ENCODE results near the gene TSPYL1. TPM values are rescaled to one million over a fixed set of nuclear protein-coding genes. Genes with fewer than 3 reads are reported as not detected.

TSPYL1 gene
- total RNA-seq, 1 donor from 2014 or later = 90.2 TPM

DNA sequence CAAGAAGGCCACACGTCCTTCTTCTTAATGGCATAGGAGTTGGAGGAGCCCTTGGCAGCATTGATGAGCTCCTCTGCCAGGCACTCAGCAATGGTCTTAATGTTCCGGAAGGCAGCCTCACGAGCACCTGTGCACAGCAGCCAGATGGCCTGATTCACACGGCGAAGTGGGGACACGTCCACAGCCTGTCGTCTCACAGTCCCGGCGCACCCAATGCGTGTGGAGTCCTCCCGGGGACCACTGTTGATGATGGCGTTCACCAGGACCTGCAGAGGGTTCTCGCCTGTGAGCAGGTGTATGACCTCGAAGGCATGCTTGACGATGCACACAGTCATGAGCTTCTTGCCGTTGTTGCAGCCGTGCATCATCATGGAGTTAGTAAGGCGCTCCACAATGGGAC lies 21.2 kb downstream of the TSPYL1 start:
- Mint-ChIP-seq H3K36me3 (peaks cover 37% of the 10 kb centered on the region), H3K4me3 (no peak overlapping the region), H3K4me1 (ENCODE audit: unreplicated experiment) (no peaks in the 10 kb centered on the region), H3K9me3 (peaks cover 8% of the 10 kb centered on the region), H3K27ac (no peak overlapping the region), H3K27me3 (no peaks in the 10 kb centered on the region)
- DNase-seq (ENCODE audit: extremely low spot score, unreplicated experiment) = no peak
- no peak for TF ChIP-seq CTCF (conservative IDR thresholded peaks at IDR 0.05)

GRCh38 chr6:116256694-116257093 lies 23.0 kb downstream of the TSPYL1 start:
- no peak overlapping the region for H3K4me3 Mint-ChIP-seq
- peaks cover 28% of the 10 kb centered on the region for H3K36me3 Mint-ChIP-seq
- H3K27me3 Mint-ChIP-seq = no peaks in the 10 kb centered on the region
- H3K9me3 Mint-ChIP-seq = no peaks in the 10 kb centered on the region
- H3K27ac Mint-ChIP-seq = no peak overlapping the region
- peaks cover 8% of the 10 kb centered on the region for H3K4me1 Mint-ChIP-seq (ENCODE audit: unreplicated experiment)
- no peak for TF ChIP-seq CTCF (conservative IDR thresholded peaks at IDR 0.05)
- DNase-seq (ENCODE audit: extremely low spot score, unreplicated experiment) = no peak

- no peak for DNase-seq (ENCODE audit: extremely low spot score, unreplicated experiment)
- TF ChIP-seq CTCF (conservative IDR thresholded peaks at IDR 0.05) = no peak
- Mint-ChIP-seq H3K9me3 (no peaks in the 10 kb centered on the region), H3K4me3 (no peak overlapping the region), H3K36me3 (peaks cover 29% of the 10 kb centered on the region), H3K27me3 (no peaks in the 10 kb centered on the region), H3K27ac (no peak overlapping the region), H3K4me1 (ENCODE audit: unreplicated experiment) (peaks cover 20% of the 10 kb centered on the region)
These were observed 24.4 kb downstream of the TSPYL1 start for GRCh38 chr6:116255246-116255800.

GRCh38 chr6:116254297-116255056 lies 25.3 kb downstream of the TSPYL1 start:
- DNase-seq (ENCODE audit: extremely low spot score, unreplicated experiment) = no peak
- no peak overlapping the region for H3K4me3 Mint-ChIP-seq
- H3K27me3 Mint-ChIP-seq = no peaks in the 10 kb centered on the region
- no peaks in the 10 kb centered on the region for H3K9me3 Mint-ChIP-seq
- H3K36me3 Mint-ChIP-seq = peaks cover 26% of the 10 kb centered on the region
- no peak for TF ChIP-seq CTCF (conservative IDR thresholded peaks at IDR 0.05)
- H3K4me1 Mint-ChIP-seq (ENCODE audit: unreplicated experiment) = peaks cover 25% of the 10 kb centered on the region
- H3K27ac Mint-ChIP-seq = no peak overlapping the region

DNA sequence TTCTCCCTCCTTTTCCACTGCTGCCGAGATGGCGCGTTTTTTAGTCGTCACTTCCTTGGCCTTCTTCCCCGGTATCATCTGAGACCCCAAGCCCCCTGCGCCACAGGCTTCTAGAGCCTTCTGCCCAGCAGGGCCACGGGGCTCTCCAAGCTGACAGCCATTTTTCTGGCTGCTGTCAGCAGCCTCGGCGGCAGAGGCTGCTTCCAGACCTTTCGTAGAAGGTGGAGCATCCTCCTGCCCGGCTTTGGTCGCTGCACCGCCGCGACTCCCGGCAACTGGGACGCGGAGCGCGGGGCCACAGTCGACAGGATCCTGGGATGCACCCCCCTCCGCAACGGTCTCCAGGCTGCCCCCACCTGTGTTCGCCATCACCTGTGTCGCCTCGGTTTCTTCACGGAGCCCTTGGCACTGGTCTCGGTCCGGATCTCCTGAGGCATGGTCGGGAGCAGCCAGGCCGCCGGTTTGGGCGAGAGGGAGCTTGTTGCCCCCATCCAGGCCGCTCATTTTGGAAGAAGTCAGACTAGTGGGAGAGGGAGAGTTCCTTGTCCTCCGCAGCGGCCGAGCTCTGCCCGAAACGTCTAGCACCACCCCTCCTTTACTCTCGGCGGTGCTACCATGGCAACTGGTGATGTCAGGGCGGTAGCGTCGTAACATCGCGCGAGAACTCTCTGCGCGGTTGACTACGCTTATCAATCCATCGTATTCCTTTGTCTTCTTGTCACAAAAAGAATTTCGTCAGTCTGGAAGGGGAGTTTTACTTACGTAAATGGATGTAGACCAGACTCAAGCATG lies 26.0 kb downstream of the TSPYL1 start, which contains the start of gene TSPYL4:
Gene TSPYL4 (minus strand): TSS at position 571 of the 792 bp plus-strand sequence. CDS start 67 bp downstream, at position 504.
- H3K4me1 Mint-ChIP-seq (ENCODE audit: unreplicated experiment) = peaks cover 28% of the 10 kb centered on the region
- no peak for TF ChIP-seq CTCF (conservative IDR thresholded peaks at IDR 0.05)
- H3K36me3 Mint-ChIP-seq = peaks cover 24% of the 10 kb centered on the region
- no peak within 1 kb of the TSS for H3K4me3 Mint-ChIP-seq
- no peaks in the 10 kb centered on the region for H3K9me3 Mint-ChIP-seq
- no peak within 1 kb of the TSS for H3K27ac Mint-ChIP-seq
- no peaks in the 10 kb centered on the region for H3K27me3 Mint-ChIP-seq
- peak; percentile 91 for DNase-seq (ENCODE audit: extremely low spot score, unreplicated experiment)
